HG02938 (cell line): Measurements from ENCODE around the gene BRICD5.

Experiments used
- ATAC-seq: cut with Tn5 transposase; IDR thresholded peaks from one replicate; pipeline ENCODE4 v1.9.1; 2021; ENCODE audit warnings: mild to moderate bottlenecking, moderate library complexity; ENCODE audit not compliant: unreplicated experiment

The BRICD5 gene

GRCh38 chr16:2199621-2200139 lies 11.0 kb downstream of the BRICD5 start:
- ATAC-seq, result no peak

- ATAC-seq, result no peak
Measured at GRCh38 chr16:2199095-2199494, 11.6 kb downstream of the BRICD5 start.

GRCh38 chr16:2198283-2198682 lies 12.4 kb downstream of the BRICD5 start:
- ATAC-seq, result no peak

GRCh38 chr16:2197765-2198164 lies 12.9 kb downstream of the BRICD5 start:
- ATAC-seq, result no peak

- no peak for ATAC-seq
Measured at GRCh38 chr16:2196981-2197511, 13.6 kb downstream of the BRICD5 start.

GRCh38 chr16:2196162-2196980 lies 14.3 kb downstream of the BRICD5 start, which contains the start of gene CASKIN1:
Gene CASKIN1, minus strand, starts transcription at chr16:2196605. Its CDS starts 173 bp downstream, at chr16:2196432.
- ATAC-seq, result no peak

- no peak for ATAC-seq
Measured at GRCh38 chr16:2195322-2196161, 15.1 kb downstream of the BRICD5 start.

GRCh38 chr16:2194852-2195321 lies 15.8 kb downstream of the BRICD5 start:
- ATAC-seq, result no peak

- ATAC-seq, result no peak
Measured at GRCh38 chr16:2194166-2194834, 16.4 kb downstream of the BRICD5 start.

GRCh38 chr16:2191446-2191706 lies 19.3 kb downstream of the BRICD5 start:
- ATAC-seq, result no peak

- no peak for ATAC-seq
Measured at GRCh38 chr16:2190659-2191445, 19.8 kb downstream of the BRICD5 start.

- ATAC-seq, result no peak
Measured at GRCh38 chr16:2190002-2190658, 20.5 kb downstream of the BRICD5 start.

GRCh38 chr16:2189252-2189893 lies 21.3 kb downstream of the BRICD5 start:
- no peak for ATAC-seq

- no peak for ATAC-seq
Measured at GRCh38 chr16:2188395-2188794, 22.3 kb downstream of the BRICD5 start.

GRCh38 chr16:2187212-2187611 lies 23.5 kb downstream of the BRICD5 start:
- no peak for ATAC-seq

- no peak for ATAC-seq
Measured at GRCh38 chr16:2186505-2186904, 24.2 kb downstream of the BRICD5 start.

- ATAC-seq, result no peak
Measured at GRCh38 chr16:2186064-2186463, 24.6 kb downstream of the BRICD5 start.

- ATAC-seq, result no peak
Measured at GRCh38 chr16:2184962-2185361, 25.7 kb downstream of the BRICD5 start.

GRCh38 chr16:2184346-2184745 lies 26.3 kb downstream of the BRICD5 start:
- no peak for ATAC-seq
